ENCODE measurements around the gene RNLS.

RNLS gene

GRCh38 chr10:88582806-88583583 is at the start of gene RNLS:
TSS of gene RNLS (minus strand) at chr10:88583318.
- Histone ChIP-seq H3K9ac (ENCODE audit: low read length in 5 of 5) (peak within 1 kb of the TSS; percentile 87 to 99 (median 98)), H3K4me1 (ENCODE audit: control insufficient read depth in 5 of 5, insufficient read depth in 5 of 5, low read length in 5 of 5) (peaks cover 2 to 13% (median 11%) of the 10 kb centered on the region in 5 donors), H3K4me3 (ENCODE audit: low read depth in 1 of 5, low read length in 5 of 5) (peak within 1 kb of the TSS; percentile 83 to 97 (median 88)), H3K27ac (ENCODE audit: low read depth, low read length) (peak within 1 kb of the TSS; percentile 97), H3K27me3 (ENCODE audit: control insufficient read depth in 5 of 5, insufficient read depth in 4 of 5, low read length in 5 of 5) (no peaks in the 10 kb centered on the region), H3K36me3 (ENCODE audit: control insufficient read depth in 5 of 5, insufficient read depth in 5 of 5, low read length in 5 of 5) (peaks cover 0 to 6% (median 0%) of the 10 kb centered on the region in 5 donors), H3K9me3 (ENCODE audit: control insufficient read depth in 5 of 5, low read length in 5 of 5) (no peaks in the 10 kb centered on the region)

DNA sequence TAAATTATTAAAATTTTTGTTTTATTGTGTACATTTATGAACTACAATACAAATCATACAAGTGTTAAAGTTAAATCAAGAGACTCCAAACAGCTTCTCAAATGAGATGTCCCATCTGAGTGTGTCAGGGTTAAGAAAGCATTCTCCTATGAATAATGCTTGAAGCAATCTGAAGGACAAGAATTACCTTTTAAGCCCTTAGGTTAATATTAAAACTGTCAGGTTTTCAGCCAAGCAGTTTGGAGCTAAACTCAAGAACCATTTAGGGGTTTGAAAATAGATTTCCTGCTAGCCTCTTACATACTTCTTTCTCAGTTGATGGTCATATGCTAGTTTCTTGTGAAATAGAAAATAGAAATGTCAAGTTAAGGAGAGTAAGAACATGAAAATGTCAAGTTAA is 41.7 kb upstream of the RNLS start:
- Histone ChIP-seq H3K9ac (ENCODE audit: low read length in 5 of 5) (no peak overlapping the region), H3K27ac (ENCODE audit: low read depth, low read length) (no peak overlapping the region), H3K9me3 (ENCODE audit: control insufficient read depth in 5 of 5, low read length in 5 of 5) (peaks cover 0 to 3% (median 0%) of the 10 kb centered on the region in 5 donors), H3K36me3 (ENCODE audit: control insufficient read depth in 5 of 5, insufficient read depth in 5 of 5, low read length in 5 of 5) (no peaks in the 10 kb centered on the region), H3K27me3 (ENCODE audit: control insufficient read depth in 5 of 5, insufficient read depth in 4 of 5, low read length in 5 of 5) (no peaks in the 10 kb centered on the region), H3K4me1 (ENCODE audit: control insufficient read depth in 5 of 5, insufficient read depth in 5 of 5, low read length in 5 of 5) (no peaks in the 10 kb centered on the region), H3K4me3 (ENCODE audit: low read depth in 1 of 5, low read length in 5 of 5) (no peak overlapping the region)

DNA sequence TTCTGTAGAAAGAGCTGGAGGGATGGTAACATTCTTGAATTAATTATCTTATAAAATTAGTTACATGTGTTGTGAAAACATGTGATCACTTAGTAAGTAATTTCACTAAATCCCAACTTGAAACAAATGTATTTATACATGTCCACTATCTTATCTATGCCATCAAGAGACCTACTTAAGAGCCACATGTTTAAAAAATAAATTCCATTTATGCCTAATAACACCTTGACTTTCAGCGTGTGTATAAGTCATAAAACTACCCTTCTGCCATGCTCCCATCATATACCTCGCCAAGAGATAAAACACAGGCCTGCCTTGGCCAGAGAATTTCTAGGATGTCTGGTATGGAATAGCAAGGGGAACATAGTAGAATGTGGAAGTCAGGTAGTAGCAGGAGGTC is 40.7 kb upstream of the RNLS start:
- no peak overlapping the region for H3K27ac ChIP-seq (ENCODE audit: low read depth, low read length)

DNA sequence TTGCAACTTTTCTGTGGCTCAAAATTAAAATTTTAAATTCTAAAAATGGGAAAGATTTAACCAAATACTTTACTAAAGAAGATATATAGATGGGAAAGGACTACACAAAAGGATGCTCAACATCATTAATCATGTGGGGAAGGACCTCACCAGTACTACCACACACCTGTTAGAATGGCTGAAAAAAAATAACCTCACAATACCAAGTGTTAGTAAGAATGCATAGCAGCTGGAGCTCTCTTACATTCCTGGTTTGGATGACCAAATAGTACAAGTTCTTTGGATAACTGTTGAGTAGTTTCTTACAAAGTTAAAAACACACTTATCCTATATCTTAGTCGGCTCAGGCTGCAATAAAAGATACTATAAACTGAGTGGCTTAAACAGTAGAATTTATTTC is 37.3 kb upstream of the RNLS start:
- H3K4me3 ChIP-seq (ENCODE audit: low read depth in 1 of 5, low read length in 5 of 5) = no peak overlapping the region
- H3K36me3 ChIP-seq (ENCODE audit: control insufficient read depth in 5 of 5, insufficient read depth in 5 of 5, low read length in 5 of 5) = no peaks in the 10 kb centered on the region
- H3K27ac ChIP-seq (ENCODE audit: low read depth, low read length) = no peak overlapping the region
- peaks cover 0 to 27% (median 5%) of the 10 kb centered on the region in 5 donors for H3K4me1 ChIP-seq (ENCODE audit: control insufficient read depth in 5 of 5, insufficient read depth in 5 of 5, low read length in 5 of 5)
- no peaks in the 10 kb centered on the region for H3K27me3 ChIP-seq (ENCODE audit: control insufficient read depth in 5 of 5, insufficient read depth in 4 of 5, low read length in 5 of 5)
- no peak overlapping the region for H3K9ac ChIP-seq (ENCODE audit: low read length in 5 of 5)
- H3K9me3 ChIP-seq (ENCODE audit: control insufficient read depth in 5 of 5, low read length in 5 of 5) = peaks cover 0 to 3% (median 0%) of the 10 kb centered on the region in 5 donors

More for the DNA sequence above, 40.7 kb upstream of the RNLS start:
- no peak overlapping the region for H3K4me3 ChIP-seq (ENCODE audit: low read depth in 1 of 5, low read length in 5 of 5)
- H3K4me1 ChIP-seq (ENCODE audit: control insufficient read depth in 5 of 5, insufficient read depth in 5 of 5, low read length in 5 of 5) = peaks cover 0 to 1% (median 0%) of the 10 kb centered on the region in 5 donors
- H3K36me3 ChIP-seq (ENCODE audit: control insufficient read depth in 5 of 5, insufficient read depth in 5 of 5, low read length in 5 of 5) = no peaks in the 10 kb centered on the region
- peaks cover 0 to 3% (median 0%) of the 10 kb centered on the region in 5 donors for H3K9me3 ChIP-seq (ENCODE audit: control insufficient read depth in 5 of 5, low read length in 5 of 5)
- H3K27me3 ChIP-seq (ENCODE audit: control insufficient read depth in 5 of 5, insufficient read depth in 4 of 5, low read length in 5 of 5) = no peaks in the 10 kb centered on the region
- H3K9ac ChIP-seq (ENCODE audit: low read length in 5 of 5) = no peak overlapping the region

GRCh38 chr10:88618496-88618895 is 35.4 kb upstream of the RNLS start:
- Histone ChIP-seq H3K9ac (ENCODE audit: low read length in 5 of 5) (no peak overlapping the region), H3K27ac (ENCODE audit: low read depth, low read length) (peak overlapping the region; percentile 73), H3K27me3 (ENCODE audit: control insufficient read depth in 5 of 5, insufficient read depth in 4 of 5, low read length in 5 of 5) (no peaks in the 10 kb centered on the region), H3K36me3 (ENCODE audit: control insufficient read depth in 5 of 5, insufficient read depth in 5 of 5, low read length in 5 of 5) (no peaks in the 10 kb centered on the region), H3K4me1 (ENCODE audit: control insufficient read depth in 5 of 5, insufficient read depth in 5 of 5, low read length in 5 of 5) (peaks cover 0 to 27% (median 5%) of the 10 kb centered on the region in 5 donors), H3K4me3 (ENCODE audit: low read depth in 1 of 5, low read length in 5 of 5) (no peak overlapping the region), H3K9me3 (ENCODE audit: control insufficient read depth in 5 of 5, low read length in 5 of 5) (peaks cover 0 to 6% (median 0%) of the 10 kb centered on the region in 5 donors)

DNA sequence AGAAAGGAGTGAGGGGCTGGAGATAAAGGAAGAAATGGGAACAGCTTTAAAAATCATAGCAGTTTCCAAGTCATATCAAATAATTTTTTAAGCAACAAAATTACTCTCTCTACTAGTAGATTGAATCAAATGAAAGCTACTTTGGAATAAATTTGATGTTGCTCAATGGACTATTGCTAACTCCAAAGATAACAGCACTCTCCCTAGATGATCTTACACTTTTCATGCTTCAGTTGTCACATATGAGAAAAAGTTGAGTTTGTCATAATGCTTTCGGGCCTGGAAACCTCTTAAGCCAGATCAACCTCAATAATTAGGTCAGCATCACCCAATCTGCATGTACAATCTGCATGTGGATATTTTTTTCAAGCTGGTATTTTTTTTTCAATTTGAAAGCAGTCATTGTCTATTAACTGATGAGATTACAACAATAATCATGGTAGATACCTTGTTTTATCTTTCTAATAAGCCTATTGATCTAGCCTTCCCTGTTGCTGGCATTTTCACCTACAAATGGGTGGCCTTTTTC is 34.7 kb upstream of the RNLS start:
- Histone ChIP-seq H3K4me3 (ENCODE audit: low read depth in 1 of 5, low read length in 5 of 5) (no peak overlapping the region), H3K36me3 (ENCODE audit: control insufficient read depth in 5 of 5, insufficient read depth in 5 of 5, low read length in 5 of 5) (no peaks in the 10 kb centered on the region), H3K9ac (ENCODE audit: low read length in 5 of 5) (no peak overlapping the region), H3K4me1 (ENCODE audit: control insufficient read depth in 5 of 5, insufficient read depth in 5 of 5, low read length in 5 of 5) (peaks cover 0 to 27% (median 5%) of the 10 kb centered on the region in 5 donors), H3K9me3 (ENCODE audit: control insufficient read depth in 5 of 5, low read length in 5 of 5) (peaks cover 0 to 6% (median 0%) of the 10 kb centered on the region in 5 donors), H3K27me3 (ENCODE audit: control insufficient read depth in 5 of 5, insufficient read depth in 4 of 5, low read length in 5 of 5) (no peaks in the 10 kb centered on the region), H3K27ac (ENCODE audit: low read depth, low read length) (peak overlapping the region; percentile 73)

GRCh38 chr10:88616250-88616977 is 33.3 kb upstream of the RNLS start:
- Histone ChIP-seq H3K36me3 (ENCODE audit: control insufficient read depth in 5 of 5, insufficient read depth in 5 of 5, low read length in 5 of 5) (no peaks in the 10 kb centered on the region), H3K9ac (ENCODE audit: low read length in 5 of 5) (no peak overlapping the region), H3K27me3 (ENCODE audit: control insufficient read depth in 5 of 5, insufficient read depth in 4 of 5, low read length in 5 of 5) (no peaks in the 10 kb centered on the region), H3K4me1 (ENCODE audit: control insufficient read depth in 5 of 5, insufficient read depth in 5 of 5, low read length in 5 of 5) (peaks cover 0 to 27% (median 5%) of the 10 kb centered on the region in 5 donors), H3K27ac (ENCODE audit: low read depth, low read length) (no peak overlapping the region), H3K4me3 (ENCODE audit: low read depth in 1 of 5, low read length in 5 of 5) (no peak overlapping the region), H3K9me3 (ENCODE audit: control insufficient read depth in 5 of 5, low read length in 5 of 5) (peaks cover 0 to 6% (median 0%) of the 10 kb centered on the region in 5 donors)

DNA sequence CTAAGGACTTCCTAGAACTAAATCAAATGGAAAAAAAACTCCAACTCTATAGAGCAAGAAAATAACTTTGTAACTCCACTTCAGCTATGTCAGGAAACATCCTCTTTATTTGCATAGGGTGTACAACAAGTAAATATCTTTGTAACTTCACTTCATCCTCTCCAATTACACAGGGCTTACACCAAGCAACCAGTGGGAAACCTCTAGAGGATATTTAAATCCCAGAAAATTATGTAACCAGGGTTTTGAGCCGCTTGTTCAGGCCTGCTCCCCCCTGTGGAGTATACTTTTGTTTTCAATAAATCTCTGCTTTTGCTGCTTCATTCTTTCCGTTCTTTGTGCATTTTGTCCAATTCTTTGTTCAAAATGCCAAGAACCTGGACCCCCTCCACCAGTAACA is 25.7 kb upstream of the RNLS start:
- no peaks in the 10 kb centered on the region for H3K36me3 ChIP-seq (ENCODE audit: control insufficient read depth in 5 of 5, insufficient read depth in 5 of 5, low read length in 5 of 5)
- H3K27ac ChIP-seq (ENCODE audit: low read depth, low read length) = no peak overlapping the region
- no peaks in the 10 kb centered on the region for H3K27me3 ChIP-seq (ENCODE audit: control insufficient read depth in 5 of 5, insufficient read depth in 4 of 5, low read length in 5 of 5)
- no peak overlapping the region for H3K9ac ChIP-seq (ENCODE audit: low read length in 5 of 5)
- no peak overlapping the region for H3K4me3 ChIP-seq (ENCODE audit: low read depth in 1 of 5, low read length in 5 of 5)
- peaks cover 0 to 4% (median 0%) of the 10 kb centered on the region in 5 donors for H3K4me1 ChIP-seq (ENCODE audit: control insufficient read depth in 5 of 5, insufficient read depth in 5 of 5, low read length in 5 of 5)
- H3K9me3 ChIP-seq (ENCODE audit: control insufficient read depth in 5 of 5, low read length in 5 of 5) = no peaks in the 10 kb centered on the region

- no peak overlapping the region for H3K27ac ChIP-seq (ENCODE audit: low read depth, low read length)
- H3K4me1 ChIP-seq (ENCODE audit: control insufficient read depth in 5 of 5, insufficient read depth in 5 of 5, low read length in 5 of 5) = peaks cover 0 to 4% (median 0%) of the 10 kb centered on the region in 5 donors
- H3K9me3 ChIP-seq (ENCODE audit: control insufficient read depth in 5 of 5, low read length in 5 of 5) = no peaks in the 10 kb centered on the region
- no peaks in the 10 kb centered on the region for H3K27me3 ChIP-seq (ENCODE audit: control insufficient read depth in 5 of 5, insufficient read depth in 4 of 5, low read length in 5 of 5)
- no peaks in the 10 kb centered on the region for H3K36me3 ChIP-seq (ENCODE audit: control insufficient read depth in 5 of 5, insufficient read depth in 5 of 5, low read length in 5 of 5)
- no peak overlapping the region for H3K9ac ChIP-seq (ENCODE audit: low read length in 5 of 5)
- no peak overlapping the region for H3K4me3 ChIP-seq (ENCODE audit: low read depth in 1 of 5, low read length in 5 of 5)
Measured at GRCh38 chr10:88608052-88608732, 25.1 kb upstream of the RNLS start.
